ENCODE measurements around the gene PARD3.

GRCh38 chr10:34670081-34670480 is 145.0 kb downstream of the PARD3 start:
- TF ChIP-seq EZH2phosphoT487 (IDR thresholded peaks at IDR 0.05; ENCODE audit: insufficient read depth, low read depth) (no peak), EZH2 (IDR thresholded peaks at IDR 0.05; ENCODE audit: insufficient read depth, poor library complexity, severe bottlenecking) (no peak)
